ENCODE measurements around the gene RALY. TPM values are rescaled to one million over a fixed set of nuclear protein-coding genes. Genes with fewer than 3 reads are reported as not detected.

Gene RALY
- total RNA-seq, 2 donors from 2014 or later, result 104 to 166 TPM

Other genes with a start within 250 kb of the RALY start
- 100 to 1,000 TPM in 1 of 2 donors, 10 to 100 TPM in 1; 69.5 to 104 TPM for gene CHMP4B, start 182.6 kb upstream of the RALY start, total RNA-seq
- 10 to 100 TPM; 24.6 to 35.8 TPM for gene EIF2S2, start 118.3 kb downstream of the RALY start, total RNA-seq
- not detected for gene ASIP, start 247.5 kb downstream of the RALY start, total RNA-seq